Measurements from ENCODE around the gene CDC42BPA.

DNA sequence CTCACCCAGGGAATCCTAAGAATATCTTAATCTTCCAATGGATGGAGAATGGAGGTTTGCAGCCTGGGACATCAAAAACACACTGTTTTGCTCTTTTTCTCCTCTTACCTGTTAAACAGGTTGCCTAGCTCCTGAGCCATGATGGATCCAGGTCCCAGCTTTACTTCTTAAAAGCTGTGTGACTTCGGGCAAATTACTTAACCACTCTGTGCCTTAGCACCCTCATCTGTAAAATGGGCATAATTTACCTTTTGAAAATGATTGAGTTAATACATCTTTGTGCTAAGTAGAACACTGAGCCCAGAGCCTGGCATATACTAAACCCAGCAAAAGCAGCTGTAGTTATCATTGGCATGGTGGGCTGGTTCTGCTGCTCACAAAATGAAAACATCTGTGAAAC, 368.0 kb downstream of the CDC42BPA start:
- TF ChIP-seq ATF7 (IDR thresholded peaks at IDR 0.05) (no peak), ATF7 (CRISPR knock-in tag; IDR thresholded peaks at IDR 0.05) (no peak)
- TF ChIP-seq, protein P1, sequence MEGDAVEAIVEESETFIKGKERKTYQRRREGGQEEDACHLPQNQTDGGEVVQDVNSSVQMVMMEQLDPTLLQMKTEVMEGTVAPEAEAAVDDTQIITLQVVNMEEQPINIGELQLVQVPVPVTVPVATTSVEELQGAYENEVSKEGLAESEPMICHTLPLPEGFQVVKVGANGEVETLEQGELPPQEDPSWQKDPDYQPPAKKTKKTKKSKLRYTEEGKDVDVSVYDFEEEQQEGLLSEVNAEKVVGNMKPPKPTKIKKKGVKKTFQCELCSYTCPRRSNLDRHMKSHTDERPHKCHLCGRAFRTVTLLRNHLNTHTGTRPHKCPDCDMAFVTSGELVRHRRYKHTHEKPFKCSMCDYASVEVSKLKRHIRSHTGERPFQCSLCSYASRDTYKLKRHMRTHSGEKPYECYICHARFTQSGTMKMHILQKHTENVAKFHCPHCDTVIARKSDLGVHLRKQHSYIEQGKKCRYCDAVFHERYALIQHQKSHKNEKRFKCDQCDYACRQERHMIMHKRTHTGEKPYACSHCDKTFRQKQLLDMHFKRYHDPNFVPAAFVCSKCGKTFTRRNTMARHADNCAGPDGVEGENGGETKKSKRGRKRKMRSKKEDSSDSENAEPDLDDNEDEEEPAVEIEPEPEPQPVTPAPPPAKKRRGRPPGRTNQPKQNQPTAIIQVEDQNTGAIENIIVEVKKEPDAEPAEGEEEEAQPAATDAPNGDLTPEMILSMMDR (CRISPR knock-in tag; IDR thresholded peaks at IDR 0.05) = no peak
